Pancreas (tissue), 10 donors: ENCODE data around the gene ZNF343. TPM values are rescaled to one million over a fixed set of nuclear protein-coding genes. Genes with fewer than 3 reads are reported as not detected.

Experiments used
- ATAC-seq, 4 donors: fragments of 200-7000 bp; cut with Tn5 transposase; one replicate each; pipeline versions ENCODE4 v1.8.0 to v1.9.1; 2020; ENCODE audit warnings: mild to moderate bottlenecking in 4 of 4, moderate library complexity in 4 of 4
- DNase-seq, 6 donors: peaks; one replicate each; pipeline ENCODE4 v3.0.0-alpha.2; 2020
- FAIRE-seq: peaks from 2 replicates; lab custom pipeline; 2012; peaks lifted over from hg19 to GRCh38; lab: Jason Lieb, UNC
- H3K27ac ChIP-seq, 4 donors: fragments of 200-600 bp; sonication (generic); 1 replicate in 3 of 4; 2 replicates in 1 of 4; pipeline versions ENCODE4 v1.5.0 to v1.8.0; 2020
- H3K27me3 ChIP-seq, 4 donors: fragments of 200-600 bp; one replicate each; pipeline ENCODE4 v1.8.0; 2021
- H3K36me3 ChIP-seq, 3 donors: fragments of 200-600 bp; sonication (generic) in 1 of 3; one replicate each; pipeline versions ENCODE4 v1.5.0 to v1.8.0; 2020 to 2021
- H3K4me1 ChIP-seq, 3 donors: fragments of 200-600 bp; one replicate each; pipeline ENCODE4 v1.8.0; 2021
- H3K4me3 ChIP-seq, 4 donors: fragments of 200-600 bp; sonication (generic) in 2 of 4; one replicate each; pipeline versions ENCODE4 v1.5.0 to v1.8.0; 2020 to 2021
- H3K9me3 ChIP-seq, 4 donors: fragments of 200-600 bp; one replicate each; pipeline ENCODE4 v1.8.0; 2021
- CTCF ChIP-seq, 4 donors: fragments of 200-600 bp; sonication (generic) in 3 of 4; IDR thresholded peaks; one replicate each; pipeline versions ENCODE4 v1.5.0 to v1.8.0; 2021; ENCODE audit warnings: antibody characterized with exemption in 4 of 4
- WGBS, 2 donors: extraction: QIAGEN DNeasy Blood & Tissue Kit; methylation state at CpG; one replicate each; pipeline ENCODE4 v1.1.7; 2013; 5-methylcytosine and 5-hydroxymethylcytosine counted together
- intact Hi-C, 3 donors: fragments of 100-400 bp; cut with DNase I; formaldehyde crosslinking; loops; one replicate each; pipeline versions ENCODE4 v1.11.1 to v1.14.2; 2022
- polyA plus RNA-seq, 2 donors: library from polyadenylated mRNA; stranded (reverse); fragments of 200-250 nt; gene quantifications; one replicate each; pipeline ENCODE4 v1.2.3, GENCODE V29; 2013
- total RNA-seq, 6 donors: library from RNA; stranded (reverse); fragmentation: NEBNext Ultra II Directional in 4 of 6; extraction: Animal tissue kit (Norgen Biotek cat#: 25700) in 4 of 6; gene quantifications; one replicate each; pipeline versions ENCODE4 v1.2.1 to v1.2.4, GENCODE V29; 2021 to 2023
- donor health status: healthy with polysubstance abuse.
- donor health status: DM: no; HTN: no; CAD: no; lungs with moderate emphysema.
- donor health status: DM: no; HTN: no; CAD: no.
- donor health status: control.
- donor health status: control.
- donor health status: Bipolar disorder and iron deficiency.
- donor health status: DM: yes; HTN: yes; CAD: no.
- donor health status: DM: no; HTN: no; CAD: no.
- donor health status: DM: no; HTN: no; CAD: no.
- donor health status: DM: yes; HTN: yes; CAD: no.

Gene ZNF343
- total and polyA plus RNA-seq, 8 donors: 3.2 to 7.4 (median 4.7) TPM

- ATAC-seq: no peak
- no peak for DNase-seq
- Histone ChIP-seq H3K4me3 (no peak overlapping the region), H3K4me1 (no peaks in the 10 kb centered on the region), H3K27me3 (no peaks in the 10 kb centered on the region), H3K36me3 (peaks cover 0 to 19% (median 0%) of the 10 kb centered on the region in 3 donors), H3K27ac (no peak overlapping the region), H3K9me3 (no peaks in the 10 kb centered on the region)
- TF ChIP-seq CTCF (IDR thresholded peaks at IDR 0.05): no peak
- 91 to 99% methylated on average over 2 of the region's 2 CpGs for WGBS, 2 donors
- FAIRE-seq: no peak
- intact Hi-C loops: no loop called here
Measured at GRCh38 chr20:2485080-2485479, 23.6 kb downstream of the ZNF343 start.

- H3K27me3 ChIP-seq: no peaks in the 10 kb centered on the region
- H3K27ac ChIP-seq: no peak overlapping the region
- 96 to 97% methylated on average over 12 of the region's 12 CpGs for WGBS, 2 donors
- DNase-seq (no peak), FAIRE-seq (no peak), ATAC-seq (no peak)
- H3K36me3 ChIP-seq: peaks cover 0 to 19% (median 0%) of the 10 kb centered on the region in 3 donors
- H3K9me3 ChIP-seq: no peaks in the 10 kb centered on the region
- intact Hi-C loops: no loop called here
- no peaks in the 10 kb centered on the region for H3K4me1 ChIP-seq
- no peak for TF ChIP-seq CTCF (IDR thresholded peaks at IDR 0.05)
- no peak overlapping the region for H3K4me3 ChIP-seq
Measured at GRCh38 chr20:2483504-2483903, 25.2 kb downstream of the ZNF343 start.

- no peak for TF ChIP-seq CTCF (IDR thresholded peaks at IDR 0.05)
- DNase-seq (no peak), FAIRE-seq (no peak), ATAC-seq (no peak)
- H3K27ac ChIP-seq: no peak overlapping the region
- H3K4me3 ChIP-seq: no peak overlapping the region
- H3K4me1 ChIP-seq: no peaks in the 10 kb centered on the region
- intact Hi-C loops: no loop called here
- no peaks in the 10 kb centered on the region for H3K9me3 ChIP-seq
- 97 to 99% methylated on average over 2 of the region's 2 CpGs for WGBS, 2 donors
- H3K27me3 ChIP-seq: no peaks in the 10 kb centered on the region
- H3K36me3 ChIP-seq: peaks cover 0 to 12% (median 0%) of the 10 kb centered on the region in 3 donors
Measured at GRCh38 chr20:2480381-2480780, 28.3 kb downstream of the ZNF343 start.

- 69 to 93% methylated on average over 5 of the region's 5 CpGs for WGBS, 2 donors
- FAIRE-seq: no peak
- no peak for DNase-seq
- H3K36me3 ChIP-seq: no peaks in the 10 kb centered on the region
- intact Hi-C loops: no loop called here
- no peaks in the 10 kb centered on the region for H3K4me1 ChIP-seq
- H3K9me3 ChIP-seq: no peaks in the 10 kb centered on the region
- ATAC-seq: no peak
- no peak overlapping the region for H3K4me3 ChIP-seq
- H3K27ac ChIP-seq: no peak overlapping the region
- no peak for TF ChIP-seq CTCF (IDR thresholded peaks at IDR 0.05)
- no peaks in the 10 kb centered on the region for H3K27me3 ChIP-seq
Measured at GRCh38 chr20:2476742-2477615, 31.7 kb downstream of the ZNF343 start.
